ENCODE data around the gene CD4.

CD4 gene

GRCh38 chr12:6778574-6779550, 10.5 kb upstream of the CD4 start:
- peak; percentile 84 for DNase-seq

- peak; percentile 35 for DNase-seq
Measured at GRCh38 chr12:6779708-6780432, 9.5 kb upstream of the CD4 start.

- DNase-seq = no peak
Measured at GRCh38 chr12:6780573-6780972, 8.8 kb upstream of the CD4 start.

- DNase-seq = no peak
Measured at GRCh38 chr12:6782119-6782518, 7.2 kb upstream of the CD4 start.

- no peak for DNase-seq
Measured at GRCh38 chr12:6782850-6783566, 6.3 kb upstream of the CD4 start.

GRCh38 chr12:6783828-6784227, 5.5 kb upstream of the CD4 start:
- DNase-seq = no peak

- DNase-seq = peak; percentile 43
Measured at GRCh38 chr12:6784296-6784695, 5.0 kb upstream of the CD4 start.

GRCh38 chr12:6784761-6785160, 4.6 kb upstream of the CD4 start:
- peak; percentile 58 for DNase-seq

GRCh38 chr12:6786416-6787094, 2.8 kb upstream of the CD4 start:
- DNase-seq = no peak

- no peak for DNase-seq
Measured at GRCh38 chr12:6787309-6787708, 2.0 kb upstream of the CD4 start.

GRCh38 chr12:6790496-6791150, 1.3 kb downstream of the CD4 start:
- DNase-seq = peak; percentile 35

- DNase-seq = no peak
Measured at GRCh38 chr12:6791931-6792520, 2.7 kb downstream of the CD4 start.

- peak; percentile 86 for DNase-seq
Measured at GRCh38 chr12:6792522-6793201, 3.3 kb downstream of the CD4 start.

GRCh38 chr12:6795088-6795487, 5.8 kb downstream of the CD4 start:
- no peak for DNase-seq

GRCh38 chr12:6796576-6796975, 7.2 kb downstream of the CD4 start:
- no peak for DNase-seq

GRCh38 chr12:6799147-6799546, 9.8 kb downstream of the CD4 start:
- no peak for DNase-seq

GRCh38 chr12:6807170-6807569, 17.8 kb downstream of the CD4 start:
- no peak for DNase-seq

- DNase-seq = no peak
Measured at GRCh38 chr12:6809056-6809455, 19.7 kb downstream of the CD4 start.

GRCh38 chr12:6810758-6811157, 21.4 kb downstream of the CD4 start:
- no peak for DNase-seq

- DNase-seq = no peak
Measured at GRCh38 chr12:6813363-6813762, 24.0 kb downstream of the CD4 start.

GRCh38 chr12:6816598-6816997, 27.3 kb downstream of the CD4 start:
- DNase-seq = no peak
